Natural killer cell (primary cell): ENCODE results near the gene RFLNA. TPM values are rescaled to one million over a fixed set of nuclear protein-coding genes. Genes with fewer than 3 reads are reported as not detected.

Experiments used
- ATAC-seq, 3 donors: fragments of 150-1000 bp in 2 of 3; fragments of 200-7000 bp in 1 of 3; cut with Tn5 transposase; 1 replicate in 1 of 3; 2 replicates in 2 of 3; pipeline ENCODE4 v1.10.0; 2021; ENCODE audit warnings: mild to moderate bottlenecking in 2 of 3, moderate library complexity in 2 of 3
- DNase-seq, 2 donors: peaks; one replicate each; pipeline versions ENCODE4 v3.0.0 to v3.0.0-alpha.2; 2013 to 2021; ENCODE audit warnings: mixed read lengths in 1 of 2
- H3K27ac ChIP-seq: one replicate; pipeline ENCODE4 v1.5.1; 2013; ENCODE audit warnings: mild to moderate bottlenecking, low read length
- H3K27me3 ChIP-seq: one replicate; pipeline ENCODE4 v1.6.1; 2013; ENCODE audit warnings: low read length; ENCODE audit not compliant: control insufficient read depth, insufficient read depth
- H3K36me3 ChIP-seq: one replicate; pipeline ENCODE4 v1.6.1; 2013; ENCODE audit warnings: low read length; ENCODE audit not compliant: control insufficient read depth, insufficient read depth
- H3K4me1 ChIP-seq: one replicate; pipeline ENCODE4 v1.6.1; 2013; ENCODE audit warnings: low read length; ENCODE audit not compliant: control insufficient read depth, insufficient read depth
- H3K4me3 ChIP-seq: one replicate; pipeline ENCODE4 v1.5.1; 2013; ENCODE audit warnings: low read length
- H3K9me3 ChIP-seq: one replicate; pipeline ENCODE4 v1.6.1; 2013; ENCODE audit warnings: low read length; ENCODE audit not compliant: control insufficient read depth, insufficient read depth
- H3K27ac Mint-ChIP-seq, 2 donors: one replicate each; pipeline ENCODE4 v1.8.0; 2022; ENCODE audit warnings: mild to moderate bottlenecking in 2 of 2, mixed read lengths in 2 of 2, moderate library complexity in 1 of 2
- H3K27me3 Mint-ChIP-seq, 2 donors: one replicate each; pipeline ENCODE4 v1.8.0; 2022; ENCODE audit warnings: low read depth in 2 of 2, mixed read lengths in 2 of 2
- H3K36me3 Mint-ChIP-seq: one replicate; pipeline ENCODE4 v1.8.0; 2022; ENCODE audit warnings: mixed read lengths
- H3K4me1 Mint-ChIP-seq, 2 donors: one replicate each; pipeline ENCODE4 v1.8.0; 2022; ENCODE audit warnings: mixed read lengths in 2 of 2
- H3K4me3 Mint-ChIP-seq: one replicate; pipeline ENCODE4 v1.8.0; 2022; ENCODE audit warnings: mild to moderate bottlenecking, moderate library complexity, mixed read lengths
- H3K9me3 Mint-ChIP-seq, 2 donors: one replicate each; pipeline ENCODE4 v1.8.0; 2022; ENCODE audit warnings: mixed read lengths in 2 of 2
- WGBS: methylation state at CpG from one replicate; pipeline ENCODE4 v1.1.7; 2013; ENCODE audit warnings: missing lambda C conversion rate; ENCODE audit not compliant: insufficient coverage; 5-methylcytosine and 5-hydroxymethylcytosine counted together
- intact Hi-C: fragments of 100-400 bp; cut with micrococcal nuclease; formaldehyde crosslinking; loops from one replicate; pipeline ENCODE4 v1.14.2; 2022
- total RNA-seq, 4 donors: library from RNA; stranded (reverse); fragments of 120-200 nt in 1 of 4; gene quantifications; one replicate each; pipeline versions ENCODE4 v1.2.3 to v1.2.4, GENCODE V29; 2013 to 2022
- TF ChIP-seq, protein P1 (sequence below): fragments of 200-600 bp; IDR thresholded peaks from one replicate; pipeline ENCODE4 v1.8.0; 2022; ENCODE audit warnings: antibody characterized with exemption

The RFLNA gene
- total RNA-seq, 3 donors from 2014 or later (not counting 1 experiment from before 2014, with no cell fraction given) = 0.85 TPM; not detected in 2

DNA sequence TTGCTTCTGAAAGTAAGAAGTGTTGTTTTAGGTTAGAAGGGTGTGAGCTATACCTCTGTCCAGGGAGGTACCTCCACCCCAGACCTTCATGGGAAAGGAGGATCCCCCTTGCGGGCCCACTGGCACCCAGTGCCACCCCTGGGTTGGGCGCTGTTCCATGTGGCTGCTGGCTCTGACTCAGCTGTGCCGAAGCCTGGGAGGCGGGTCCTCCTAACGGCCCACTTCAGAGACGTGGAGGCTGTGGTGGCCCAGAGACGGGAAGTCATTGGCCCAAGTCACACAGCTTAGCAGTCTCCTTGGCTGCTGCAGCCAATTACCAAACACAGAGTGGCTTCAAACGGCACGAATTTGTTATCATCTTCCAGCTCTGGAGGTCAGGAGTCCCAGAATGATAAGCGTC is 10.2 kb downstream of the RFLNA start:
- no peaks in the 10 kb centered on the region for H3K36me3 Mint-ChIP-seq
- no peaks in the 10 kb centered on the region for H3K4me1 Mint-ChIP-seq
- no peak for DNase-seq

DNA sequence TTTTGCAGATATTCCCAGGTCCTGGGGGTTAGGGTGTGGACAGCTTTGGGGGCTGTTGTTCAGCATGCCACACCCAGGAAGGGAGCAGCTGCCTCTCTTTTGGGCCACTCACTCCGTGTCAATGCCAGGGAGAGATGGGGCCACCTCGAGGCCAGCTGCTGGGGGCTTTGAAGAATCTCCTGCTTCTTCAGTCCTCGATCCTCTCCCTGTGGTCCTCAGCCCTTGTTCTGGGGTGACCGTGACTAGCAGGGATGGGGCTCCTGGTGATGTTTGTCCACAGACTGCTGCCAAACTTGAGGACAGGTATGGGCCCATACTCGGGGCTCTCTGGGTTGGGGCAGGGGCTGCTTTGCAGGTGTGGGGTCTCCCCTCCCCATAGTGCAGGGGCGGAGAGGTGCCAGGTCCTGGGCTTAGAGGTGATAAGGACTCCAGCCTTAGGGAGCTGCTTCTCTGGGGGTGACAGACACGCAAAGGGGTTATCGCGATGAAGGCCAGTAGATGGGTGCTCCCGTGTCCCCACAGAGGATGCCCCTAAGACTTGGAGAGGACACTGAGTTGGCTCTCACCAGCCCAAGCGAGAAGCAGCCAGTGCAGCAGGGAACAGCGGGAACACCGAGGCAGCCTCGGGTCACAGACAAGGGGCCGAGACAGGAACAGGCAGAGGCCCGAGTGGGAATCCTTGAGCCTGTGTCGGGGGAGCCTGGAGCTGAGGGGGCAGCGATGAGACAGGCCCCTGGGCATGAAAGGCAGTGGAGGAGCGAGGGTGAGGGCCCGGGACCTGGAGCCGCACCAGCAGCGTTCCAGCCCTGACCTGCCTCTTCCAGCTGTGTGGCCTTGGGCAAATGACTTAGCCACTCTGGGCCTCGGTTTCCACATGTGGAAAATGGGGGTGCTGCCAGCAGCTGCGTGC is 11.1 kb downstream of the RFLNA start:
- Mint-ChIP-seq H3K4me1 (no peaks in the 10 kb centered on the region), H3K27ac (no peak overlapping the region), H3K4me3 (no peak overlapping the region), H3K36me3 (no peaks in the 10 kb centered on the region), H3K27me3 (no peaks in the 10 kb centered on the region), H3K9me3 (no peaks in the 10 kb centered on the region)
- TF ChIP-seq, protein P1, sequence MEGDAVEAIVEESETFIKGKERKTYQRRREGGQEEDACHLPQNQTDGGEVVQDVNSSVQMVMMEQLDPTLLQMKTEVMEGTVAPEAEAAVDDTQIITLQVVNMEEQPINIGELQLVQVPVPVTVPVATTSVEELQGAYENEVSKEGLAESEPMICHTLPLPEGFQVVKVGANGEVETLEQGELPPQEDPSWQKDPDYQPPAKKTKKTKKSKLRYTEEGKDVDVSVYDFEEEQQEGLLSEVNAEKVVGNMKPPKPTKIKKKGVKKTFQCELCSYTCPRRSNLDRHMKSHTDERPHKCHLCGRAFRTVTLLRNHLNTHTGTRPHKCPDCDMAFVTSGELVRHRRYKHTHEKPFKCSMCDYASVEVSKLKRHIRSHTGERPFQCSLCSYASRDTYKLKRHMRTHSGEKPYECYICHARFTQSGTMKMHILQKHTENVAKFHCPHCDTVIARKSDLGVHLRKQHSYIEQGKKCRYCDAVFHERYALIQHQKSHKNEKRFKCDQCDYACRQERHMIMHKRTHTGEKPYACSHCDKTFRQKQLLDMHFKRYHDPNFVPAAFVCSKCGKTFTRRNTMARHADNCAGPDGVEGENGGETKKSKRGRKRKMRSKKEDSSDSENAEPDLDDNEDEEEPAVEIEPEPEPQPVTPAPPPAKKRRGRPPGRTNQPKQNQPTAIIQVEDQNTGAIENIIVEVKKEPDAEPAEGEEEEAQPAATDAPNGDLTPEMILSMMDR = no peak
- intact Hi-C loops = no loop called here
- no peaks in the 10 kb centered on the region for H3K4me1 ChIP-seq
- no peaks in the 10 kb centered on the region for H3K27me3 ChIP-seq
- no peaks in the 10 kb centered on the region for H3K36me3 ChIP-seq
- WGBS = 86% methylated on average over 24 of the region's 24 CpGs
- DNase-seq (no peak), ATAC-seq (no peak)
- no peak overlapping the region for H3K4me3 ChIP-seq
- H3K27ac ChIP-seq = no peak overlapping the region
- H3K9me3 ChIP-seq = no peaks in the 10 kb centered on the region

More for the DNA sequence above, 10.2 kb downstream of the RFLNA start:
- Histone ChIP-seq H3K27ac (no peak overlapping the region), H3K27me3 (no peaks in the 10 kb centered on the region), H3K36me3 (no peaks in the 10 kb centered on the region), H3K4me3 (no peak overlapping the region), H3K4me1 (no peaks in the 10 kb centered on the region), H3K9me3 (no peaks in the 10 kb centered on the region)
- Mint-ChIP-seq H3K27me3 (no peaks in the 10 kb centered on the region), H3K4me3 (no peak overlapping the region), H3K9me3 (no peaks in the 10 kb centered on the region), H3K27ac (no peak overlapping the region)
- intact Hi-C loops = no loop called here
- no peak for ATAC-seq
- WGBS = 80% methylated on average over 10 of the region's 10 CpGs
- TF ChIP-seq, protein P1 = no peak

DNA sequence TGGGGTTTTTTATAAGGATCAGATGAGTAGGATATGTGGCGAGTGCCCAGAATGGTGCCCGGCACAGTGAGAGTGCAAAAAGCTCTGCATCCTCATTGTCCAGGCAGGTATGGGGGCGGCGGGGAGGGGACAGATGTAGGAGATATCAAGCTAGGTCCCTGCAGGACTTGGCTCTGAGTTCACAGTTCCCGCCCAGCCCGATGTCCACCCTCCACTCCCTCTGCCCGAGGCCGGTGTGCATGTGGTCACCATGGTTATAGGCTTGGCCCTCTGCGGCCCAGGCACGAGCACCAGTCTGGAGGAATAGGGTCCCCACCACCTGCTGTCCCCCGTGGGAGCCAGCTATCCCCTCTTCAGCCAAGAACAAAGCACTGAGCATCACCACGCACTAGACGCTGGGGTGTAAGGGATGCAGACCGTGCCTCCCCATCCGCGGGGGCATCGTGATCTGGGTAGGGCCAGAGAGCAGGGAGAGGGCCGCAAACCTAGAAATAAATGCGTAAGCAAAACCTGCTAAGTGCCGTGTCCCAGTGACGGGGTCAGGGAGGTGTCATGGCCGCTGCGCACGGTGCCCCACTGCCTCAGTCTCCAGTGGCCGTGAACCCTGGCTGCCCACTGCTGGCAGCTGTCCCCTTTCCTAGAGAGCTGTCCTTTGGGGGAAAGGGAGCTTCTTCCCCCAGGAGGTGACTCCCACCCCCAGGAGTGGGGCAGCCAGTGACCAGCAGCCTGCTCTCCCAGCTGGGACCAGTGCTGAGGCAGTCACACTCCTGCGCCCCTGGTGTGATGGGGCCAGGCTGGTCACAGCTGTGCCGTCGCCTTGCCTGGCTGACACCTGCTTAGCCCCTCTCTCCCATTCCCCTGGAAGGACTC is 12.0 kb downstream of the RFLNA start:
- no peaks in the 10 kb centered on the region for H3K4me1 ChIP-seq
- intact Hi-C loops = no loop called here
- H3K27ac ChIP-seq = no peak overlapping the region
- H3K36me3 ChIP-seq = no peaks in the 10 kb centered on the region
- TF ChIP-seq, protein P1 = no peak
- Mint-ChIP-seq H3K36me3 (no peaks in the 10 kb centered on the region), H3K4me1 (no peaks in the 10 kb centered on the region), H3K27ac (no peak overlapping the region), H3K4me3 (no peak overlapping the region), H3K9me3 (no peaks in the 10 kb centered on the region), H3K27me3 (no peaks in the 10 kb centered on the region)
- H3K4me3 ChIP-seq = no peak overlapping the region
- WGBS = 89% methylated on average over 28 of the region's 28 CpGs
- no peaks in the 10 kb centered on the region for H3K27me3 ChIP-seq
- no peaks in the 10 kb centered on the region for H3K9me3 ChIP-seq
- DNase-seq (no peak), ATAC-seq (no peak)
